ENCODE results near the gene LIN28A. TPM values are rescaled to one million over a fixed set of nuclear protein-coding genes. Genes with fewer than 3 reads are reported as not detected.
A peak's percentile ranks its signal among the peaks of the same experiment; 100 is the strongest.
"Not testable (repeated sequence)": the region's sequence is repeated elsewhere in the genome, so short reads cannot be mapped to it uniquely, and the experiment has no call there.

The LIN28A gene
- total RNA-seq = not detected

- peak; percentile 6 for ATAC-seq
These were observed at the start of gene LIN28A for GRCh38 chr1:26410706-26411623. Gene LIN28A (plus strand): TSS chr1:26410817. CDS start chr1:26410892, 75 bp downstream.

- ATAC-seq = no peak
These were observed 49.0 kb upstream of the LIN28A start for GRCh38 chr1:26361605-26362122.

GRCh38 chr1:26362331-26362730 lies 48.3 kb upstream of the LIN28A start:
- no peak for ATAC-seq

GRCh38 chr1:26363549-26364448 lies 46.8 kb upstream of the LIN28A start:
- ATAC-seq = peak; percentile 43

- no peak for ATAC-seq
These were observed 45.7 kb upstream of the LIN28A start for GRCh38 chr1:26364956-26365355.

- no peak for ATAC-seq
These were observed 43.2 kb upstream of the LIN28A start for GRCh38 chr1:26367441-26367840.

- ATAC-seq = no peak
These were observed 42.6 kb upstream of the LIN28A start for GRCh38 chr1:26368006-26368405.

- ATAC-seq = no peak
These were observed 42.1 kb upstream of the LIN28A start for GRCh38 chr1:26368486-26368885.

- no peak for ATAC-seq
These were observed 39.8 kb upstream of the LIN28A start for GRCh38 chr1:26370591-26371382.

GRCh38 chr1:26372039-26372438 lies 38.6 kb upstream of the LIN28A start:
- peak; percentile 64 for ATAC-seq

GRCh38 chr1:26372611-26373010 lies 38.0 kb upstream of the LIN28A start, which contains the start of gene ZNF683:
Gene ZNF683 (minus strand): TSS chr1:26372750. CDS start chr1:26368571, 4,179 bp downstream.
- not testable (repeated sequence) for ATAC-seq

GRCh38 chr1:26373281-26373680 lies 37.3 kb upstream of the LIN28A start:
- ATAC-seq = no peak

- no peak for ATAC-seq
These were observed 36.8 kb upstream of the LIN28A start for GRCh38 chr1:26373789-26374188.

GRCh38 chr1:26374361-26374760 lies 36.3 kb upstream of the LIN28A start:
- ATAC-seq = not testable (repeated sequence)

GRCh38 chr1:26375081-26375480 lies 35.5 kb upstream of the LIN28A start:
- no peak for ATAC-seq

GRCh38 chr1:26376050-26376449 lies 34.6 kb upstream of the LIN28A start:
- no peak for ATAC-seq

GRCh38 chr1:26378088-26378878 lies 32.3 kb upstream of the LIN28A start:
- ATAC-seq = peak; percentile 91

- no peak for ATAC-seq
These were observed 31.8 kb upstream of the LIN28A start for GRCh38 chr1:26378879-26379251.

- no peak for ATAC-seq
These were observed 26.5 kb upstream of the LIN28A start for GRCh38 chr1:26384076-26384475.

GRCh38 chr1:26385063-26385462 lies 25.6 kb upstream of the LIN28A start:
- ATAC-seq = not testable (repeated sequence)

GRCh38 chr1:26387447-26387846 lies 23.2 kb upstream of the LIN28A start:
- ATAC-seq = no peak
